GM12873 (cell line): ENCODE measurements around the gene MPRIP.

ENCODE experiments used
- CTCF ChIP-seq: IDR thresholded peaks from 2 replicates; pipeline ENCODE4 v1.5.1; 2012; ENCODE audit warnings: low read depth, mild to moderate bottlenecking, moderate library complexity, low read length, control low read depth; ENCODE audit not compliant: insufficient read depth; ENCODE audit errors: missing control alignments

Gene MPRIP

DNA sequence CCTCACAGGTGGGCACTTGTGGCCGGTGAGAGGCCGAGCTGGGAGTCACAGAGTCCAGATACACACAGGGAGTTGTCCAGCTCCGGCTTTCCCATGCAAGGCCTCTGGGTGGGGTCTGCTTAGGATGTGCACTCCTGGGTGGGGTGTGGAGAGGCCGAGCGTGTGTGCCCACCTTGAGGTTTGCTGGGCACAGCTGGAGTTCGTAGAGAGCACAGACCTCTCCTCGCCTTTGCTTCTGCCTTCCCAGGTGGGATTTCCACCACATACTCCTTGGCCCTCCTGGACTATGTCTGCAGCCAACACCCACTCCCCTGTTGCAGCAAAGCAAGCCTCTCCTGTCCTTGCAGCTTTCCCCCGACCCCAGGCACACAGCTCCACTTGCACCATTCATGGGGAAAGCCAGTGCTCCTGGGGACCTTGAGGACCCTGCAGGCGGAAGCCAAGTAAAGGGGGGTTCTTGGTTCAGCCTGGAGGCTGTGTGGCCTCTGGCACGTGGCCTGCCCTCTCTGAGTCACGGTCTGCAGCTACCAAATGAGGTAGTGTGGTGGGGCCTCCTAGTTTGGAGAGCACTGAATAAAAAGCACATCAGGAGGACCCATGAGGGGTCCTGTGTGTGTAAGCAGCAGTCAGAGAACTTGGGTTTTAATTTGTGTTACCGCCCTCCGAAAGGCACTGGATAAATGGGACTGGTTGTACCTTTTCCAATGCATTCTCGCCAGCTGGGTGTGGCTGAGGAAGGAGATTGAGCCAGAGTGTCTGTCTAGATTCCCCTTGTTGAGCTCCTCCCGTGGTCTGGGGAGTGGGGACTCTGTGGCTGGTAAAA lies 31.5 kb downstream of the MPRIP start:
- TF ChIP-seq CTCF, result no peak

DNA sequence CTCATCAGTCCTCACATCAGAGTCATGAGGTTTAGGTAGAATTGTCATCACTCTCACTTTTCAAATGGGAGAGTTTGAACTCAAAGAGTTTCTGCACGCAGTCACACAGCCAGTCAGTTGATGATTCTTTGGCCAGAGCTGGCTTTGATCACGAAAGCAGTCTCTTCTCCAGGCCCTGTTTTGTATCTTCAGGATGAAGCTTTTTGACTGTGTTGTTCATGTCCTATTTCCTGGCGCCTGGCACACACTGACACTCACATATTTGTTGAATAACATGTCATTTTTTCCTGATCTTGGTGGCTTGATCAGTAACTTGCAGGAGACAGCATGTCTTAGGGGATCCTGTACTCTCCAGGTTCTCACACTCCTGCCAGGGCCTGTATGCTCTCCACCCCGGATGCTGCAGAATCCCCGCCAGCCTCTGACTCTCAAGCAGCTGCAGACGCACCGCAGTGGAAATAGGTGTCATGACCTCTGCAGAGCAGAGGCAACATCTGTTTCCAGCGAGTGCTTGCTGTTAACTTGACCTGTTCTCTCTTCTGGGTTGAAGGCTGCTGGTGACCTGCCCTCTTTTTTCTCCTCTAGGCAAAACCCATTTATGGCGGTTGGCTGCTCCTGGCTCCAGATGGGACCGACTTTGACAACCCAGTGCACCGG lies 33.0 kb downstream of the MPRIP start:
- no peak for TF ChIP-seq CTCF

DNA sequence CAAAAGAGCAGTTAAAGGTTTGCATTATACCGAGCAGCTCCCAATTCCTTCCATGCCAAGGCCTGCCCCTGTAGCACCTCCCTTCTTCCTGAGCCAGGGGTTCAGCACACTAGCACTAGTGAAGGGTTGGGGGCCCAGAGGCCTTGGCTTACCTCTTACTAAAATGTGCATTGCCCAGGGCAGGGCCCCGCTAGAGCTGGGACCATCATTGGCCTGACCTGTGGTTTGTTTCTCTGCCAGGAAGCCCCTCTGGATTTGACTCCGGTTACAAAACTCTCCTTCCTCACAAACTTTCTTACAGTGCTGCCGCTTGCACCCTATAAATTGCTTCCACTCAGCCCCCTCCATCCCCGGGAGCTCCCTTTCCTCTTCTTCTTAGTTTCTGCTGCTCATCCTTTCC lies 33.8 kb downstream of the MPRIP start:
- no peak for TF ChIP-seq CTCF

GRCh38 chr17:17077101-17077500 lies 34.8 kb downstream of the MPRIP start:
- TF ChIP-seq CTCF, result no peak

DNA sequence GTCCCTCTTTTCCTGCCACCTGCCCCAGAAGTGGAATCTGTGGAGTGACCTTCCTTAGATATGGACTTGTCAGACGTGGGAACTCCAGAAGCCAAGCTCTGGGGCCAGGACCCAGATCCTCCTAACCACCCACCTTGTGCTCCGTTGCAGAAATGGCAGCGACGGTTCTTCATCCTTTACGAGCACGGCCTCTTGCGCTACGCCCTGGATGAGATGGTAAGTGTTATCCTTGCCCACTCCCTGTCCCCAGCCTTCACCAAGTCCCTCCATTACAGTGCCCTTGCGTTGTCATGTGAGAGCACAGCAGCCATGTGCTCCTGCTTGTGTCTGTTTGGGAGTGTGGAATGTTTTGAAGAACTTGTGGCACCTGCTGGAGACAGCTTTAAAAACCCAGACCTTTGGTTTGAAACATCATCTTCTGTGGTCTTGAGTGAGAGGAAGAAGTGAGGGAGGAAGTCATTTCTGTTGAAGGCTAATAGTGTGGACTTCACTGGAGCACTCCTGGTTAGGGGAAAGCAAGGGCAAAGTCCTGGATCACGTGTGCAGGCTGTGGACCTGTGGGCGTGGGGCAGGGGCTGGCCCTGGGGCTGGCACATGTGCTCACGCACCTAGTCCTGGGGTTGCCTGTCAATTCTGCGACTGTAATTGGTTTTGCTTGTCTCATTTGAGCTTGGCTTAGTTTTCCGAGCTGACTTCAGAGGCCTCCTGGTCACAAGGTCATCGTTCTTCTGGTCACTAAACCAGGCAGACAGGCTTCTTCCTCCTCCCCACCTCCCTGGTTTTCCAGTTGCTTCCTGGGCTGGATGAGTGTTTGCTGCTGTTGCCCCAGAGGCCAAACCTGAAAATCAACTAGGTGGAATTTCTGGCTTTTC lies 35.8 kb downstream of the MPRIP start:
- no peak for TF ChIP-seq CTCF

- no peak for TF ChIP-seq CTCF
Measured at GRCh38 chr17:17078832-17079231, 36.6 kb downstream of the MPRIP start.

- TF ChIP-seq CTCF, result no peak
Measured at GRCh38 chr17:17079336-17079735, 37.1 kb downstream of the MPRIP start.
